ENCODE data around the gene HNRNPL. TPM values are rescaled to one million over a fixed set of nuclear protein-coding genes. Genes with fewer than 3 reads are reported as not detected.

Gene HNRNPL
- total and polyA plus RNA-seq, 2 of the 8 experiments (the other 6 are each of a cell fraction or from before 2014, with no cell fraction given): 404 to 779 TPM

DNA sequence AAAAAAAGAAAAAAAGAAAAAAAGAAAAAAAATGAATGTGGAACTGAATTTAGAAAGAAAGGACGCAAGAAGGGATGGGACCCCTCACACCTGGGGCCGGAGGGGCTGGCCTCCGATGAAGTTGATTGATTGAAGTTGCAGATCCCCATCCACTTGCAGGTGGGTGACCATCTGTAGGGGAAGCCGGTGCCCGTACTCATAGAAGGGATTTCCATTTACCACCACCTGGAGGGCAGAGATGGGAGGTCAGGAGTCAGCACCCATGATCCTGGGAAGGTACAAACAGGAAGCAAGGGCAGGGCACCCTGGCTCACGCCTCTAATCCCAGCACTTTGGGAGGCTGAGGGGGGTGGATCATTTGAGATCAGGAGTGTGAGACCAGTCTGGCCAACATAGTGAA, 43.4 kb downstream of the HNRNPL start:
- no peak overlapping the region for H3K9ac ChIP-seq (replicated peaks in 1 of 4; ENCODE audit: extremely low read depth in 1 of 4, low read depth in 3 of 4, low read length in 3 of 4)
- H2BK5ac ChIP-seq (ENCODE audit: low read depth, low read length): no peak overlapping the region
- no peak overlapping the region for H2AFZ ChIP-seq (ENCODE audit: low read length)
- no peaks in the 10 kb centered on the region for H3K23me2 ChIP-seq (ENCODE audit: low read depth, low read length)
- H2BK120ac ChIP-seq (replicated peaks; ENCODE audit: low read depth, low read length): no peak overlapping the region
- H3K23ac ChIP-seq (ENCODE audit: insufficient read length): no peak overlapping the region
- WGBS, 2 experiments (ENCODE audit: extremely low coverage in 1 of 2, insufficient coverage in 1 of 2, insufficient read length in 1 of 2, insufficient replicate concordance in 2 of 2, low coverage in 1 of 2, low lambda C conversion rate in 2 of 2, missing lambda C conversion rate in 1 of 2): 91% methylated on average over 6 of the region's 6 CpGs; no CpG with 5 or more reads in 1 of the 2 experiments
- ChIA-PET CTCF (ENCODE audit: partially characterized antibody) (no interaction called here), POLR2A (ENCODE audit: partially characterized antibody) (interaction anchor here (0.7 to 1.1 kb wide), 2 partner anchors 25 to 128 kb away, joined by 3 read pairs; partner anchors contain the start of gene ECH1)
- TF ChIP-seq SIRT6 (IDR thresholded peaks at IDR 0.05; ENCODE audit: low read length) (no peak), SRF (IDR thresholded peaks at IDR 0.05; ENCODE audit: low read depth, low read length) (no peak), RNF2 (IDR thresholded peaks at IDR 0.05; ENCODE audit: borderline replicate concordance, low read depth, low read length, missing control alignments, poor library complexity, severe bottlenecking) (no peak), CBX5 (IDR thresholded peaks at IDR 0.05; ENCODE audit: low read depth, low read length) (no peak), TBP (IDR thresholded peaks at IDR 0.05; ENCODE audit: low read depth, low read length) (no peak), KDM1A (IDR thresholded peaks at IDR 0.05; ENCODE audit: borderline replicate concordance, low read length) (no peak)
- H3K14ac ChIP-seq (ENCODE audit: insufficient read length): no peak overlapping the region
- H3K79me2 ChIP-seq (ENCODE audit: control insufficient read depth in 1 of 2, insufficient read depth in 2 of 2, low read length in 2 of 2): no peaks in the 10 kb centered on the region
- no peak overlapping the region for H3K4ac ChIP-seq (replicated peaks; ENCODE audit: insufficient read length, low read depth, low read length)
- no peak overlapping the region for H2BK20ac ChIP-seq (ENCODE audit: low read length)
- H4K91ac ChIP-seq (replicated peaks; ENCODE audit: insufficient read length, low read length): no peak overlapping the region
- H3K27me3 ChIP-seq (replicated peaks in 1 of 4; ENCODE audit: control insufficient read depth in 3 of 4, extremely low read depth in 1 of 4, insufficient read depth in 3 of 4, low read length in 3 of 4): no peaks in the 10 kb centered on the region; a peak in 2 of 7 replicates
- H3K9me3 ChIP-seq (ENCODE audit: insufficient read depth in 2 of 2, low read depth in 1 of 2, low read length in 1 of 2): 0 out of 4 replicates have a peak, but pooled peaks cover 0 to 1% of the 10 kb centered on the region in 2 experiments
- H3K4me1 ChIP-seq (replicated peaks in 1 of 4; ENCODE audit: control insufficient read depth in 3 of 4, insufficient read depth in 4 of 4, low read length in 3 of 4): no peaks in the 10 kb centered on the region
- no peak overlapping the region for H4K8ac ChIP-seq (ENCODE audit: extremely low read depth, insufficient read depth, low read length)
- no peak for DNase-seq (ENCODE audit: low read depth in 1 of 2, low spot score in 2 of 2)
- no peak overlapping the region for H3K4me2 ChIP-seq (ENCODE audit: insufficient read depth in 1 of 2, low read depth in 2 of 2, low read length in 2 of 2)
- H3K27ac ChIP-seq (ENCODE audit: low read depth, low read length): no peak overlapping the region
- no peaks in the 10 kb centered on the region for H4K20me1 ChIP-seq (replicated peaks in 1 of 2; ENCODE audit: control insufficient read depth in 1 of 2, insufficient read depth in 2 of 2, low read length in 2 of 2)
- no peak overlapping the region for H3K18ac ChIP-seq (ENCODE audit: extremely low read depth, low read length)
- no peaks in the 10 kb centered on the region for H3K79me1 ChIP-seq (ENCODE audit: low read depth, low read length)
- no peak overlapping the region for H4K5ac ChIP-seq (ENCODE audit: insufficient read length, low read depth, low read length)
- no peak overlapping the region for H2BK15ac ChIP-seq (ENCODE audit: low read length)
- no peak overlapping the region for H3K56ac ChIP-seq (replicated peaks; ENCODE audit: insufficient read length, low read depth, low read length)
- no peak for FAIRE-seq
- H3K36me3 ChIP-seq (ENCODE audit: control insufficient read depth in 2 of 4, insufficient read depth in 4 of 4, low read length in 3 of 4): no peaks in the 10 kb centered on the region
- H2AK5ac ChIP-seq (ENCODE audit: low read depth, low read length): no peak overlapping the region
- no peak overlapping the region for H2BK12ac ChIP-seq (ENCODE audit: low read depth, low read length)
- no peak overlapping the region for H3K4me3 ChIP-seq (ENCODE audit: extremely low read depth in 1 of 4, insufficient read depth in 2 of 4, low read depth in 3 of 4, low read length in 4 of 4)

All from H1 (cell line).